NCI-H146 (cell line): ENCODE results near the gene FAM216B.

Source experiments
- DNase-seq: peaks from one replicate; lab custom pipeline; 2025; lab: John Stamatoyannopoulos, UW

Gene FAM216B

GRCh38 chr13:42834946-42835345, 53.6 kb downstream of the FAM216B start:
- DNase-seq, result no peak

GRCh38 chr13:42836930-42837690, 55.7 kb downstream of the FAM216B start:
- peak; percentile 34 for DNase-seq
